Keratinocyte (primary cell): ENCODE data around the gene TRAF5.

ENCODE experiments used
- EZH2 ChIP-seq: IDR thresholded peaks from one replicate; pipeline ENCODE4 v1.6.1; 2012; ENCODE audit warnings: inconsistent platforms, mild to moderate bottlenecking, low read length, moderate library complexity
- TF ChIP-seq, protein P1 (sequence below), 3 experiments: IDR thresholded peaks in 1 of 3; conservative IDR thresholded peaks in 1 of 3; optimal IDR thresholded peaks in 1 of 3; 2 replicates in 2 of 3; 3 replicates in 1 of 3; pipeline versions ENCODE3 to v1.5.1; 2011; ENCODE audit warnings: low read length in 3 of 3, mild to moderate bottlenecking in 3 of 3, moderate library complexity in 2 of 3, control low read depth in 1 of 3, inconsistent platforms in 1 of 3; ENCODE audit not compliant: insufficient read depth in 2 of 3; ENCODE audit errors: extremely low read depth in 1 of 3

DNA sequence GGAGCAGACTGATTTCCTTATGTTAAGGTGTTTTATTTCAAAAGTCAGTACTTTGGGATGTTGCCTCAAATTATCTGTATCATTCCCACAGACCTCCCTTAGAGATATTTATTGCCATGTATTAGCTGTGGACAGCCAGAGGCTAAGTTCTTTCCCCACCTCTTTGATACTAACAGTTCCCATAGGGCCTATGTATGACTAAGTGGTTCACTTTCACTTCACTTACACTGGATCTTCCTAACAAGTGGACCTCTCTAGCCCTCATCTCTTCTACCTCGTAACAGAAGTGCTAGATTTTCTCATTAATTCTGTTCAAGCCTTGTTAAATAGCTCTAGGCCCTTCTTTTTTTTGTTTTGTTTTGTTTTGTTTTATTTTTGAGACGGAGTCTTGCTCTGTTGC, 6.2 kb downstream of the TRAF5 start:
- TF ChIP-seq, protein P1, sequence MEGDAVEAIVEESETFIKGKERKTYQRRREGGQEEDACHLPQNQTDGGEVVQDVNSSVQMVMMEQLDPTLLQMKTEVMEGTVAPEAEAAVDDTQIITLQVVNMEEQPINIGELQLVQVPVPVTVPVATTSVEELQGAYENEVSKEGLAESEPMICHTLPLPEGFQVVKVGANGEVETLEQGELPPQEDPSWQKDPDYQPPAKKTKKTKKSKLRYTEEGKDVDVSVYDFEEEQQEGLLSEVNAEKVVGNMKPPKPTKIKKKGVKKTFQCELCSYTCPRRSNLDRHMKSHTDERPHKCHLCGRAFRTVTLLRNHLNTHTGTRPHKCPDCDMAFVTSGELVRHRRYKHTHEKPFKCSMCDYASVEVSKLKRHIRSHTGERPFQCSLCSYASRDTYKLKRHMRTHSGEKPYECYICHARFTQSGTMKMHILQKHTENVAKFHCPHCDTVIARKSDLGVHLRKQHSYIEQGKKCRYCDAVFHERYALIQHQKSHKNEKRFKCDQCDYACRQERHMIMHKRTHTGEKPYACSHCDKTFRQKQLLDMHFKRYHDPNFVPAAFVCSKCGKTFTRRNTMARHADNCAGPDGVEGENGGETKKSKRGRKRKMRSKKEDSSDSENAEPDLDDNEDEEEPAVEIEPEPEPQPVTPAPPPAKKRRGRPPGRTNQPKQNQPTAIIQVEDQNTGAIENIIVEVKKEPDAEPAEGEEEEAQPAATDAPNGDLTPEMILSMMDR (optimal IDR thresholded peaks at IDR 0.05 in 1 of 3, IDR thresholded peaks at IDR 0.05 in 1 of 3, conservative IDR thresholded peaks at IDR 0.05 in 1 of 3; ENCODE audit: extremely low read depth in 1 of 3, insufficient read depth in 2 of 3, low read length in 3 of 3) = no peak
- no peak for TF ChIP-seq EZH2
